Mesenchymal stem cell (in vitro differentiated cells and primary cell): ENCODE measurements around the gene SLC35A5.

Source experiments
- DNase-seq: peaks from one replicate; pipeline ENCODE4 v3.0.0-alpha.2; 2013
- H2AFZ ChIP-seq: one replicate; pipeline ENCODE4 v1.6.1; 2013; ENCODE audit warnings: low read depth, mild to moderate bottlenecking, control low read depth, inconsistent platforms, low read length, moderate library complexity
- H2AK5ac ChIP-seq: 2 replicates; pipeline ENCODE4 v1.6.1; 2013; ENCODE audit warnings: low read length, moderate library complexity, mild to moderate bottlenecking, inconsistent platforms; ENCODE audit not compliant: severe bottlenecking
- H2BK120ac ChIP-seq: one replicate; pipeline ENCODE4 v1.6.1; 2013; ENCODE audit warnings: low read depth, mild to moderate bottlenecking, inconsistent platforms, low read length, moderate library complexity
- H2BK12ac ChIP-seq, 2 experiments: one replicate each; pipeline ENCODE4 v1.6.1; 2013; ENCODE audit warnings: inconsistent platforms in 2 of 2, low read length in 2 of 2, mild to moderate bottlenecking in 2 of 2, moderate library complexity in 2 of 2, control low read depth in 1 of 2
- H2BK15ac ChIP-seq: one replicate; pipeline ENCODE4 v1.6.1; 2013; ENCODE audit warnings: mild to moderate bottlenecking, low read depth, inconsistent platforms; ENCODE audit not compliant: poor library complexity, severe bottlenecking
- H2BK5ac ChIP-seq: 2 replicates; pipeline ENCODE4 v1.6.1; 2013; ENCODE audit warnings: low read depth, mild to moderate bottlenecking, low read length, control low read depth, inconsistent platforms; ENCODE audit not compliant: poor library complexity, severe bottlenecking
- H3K14ac ChIP-seq, 2 experiments: one replicate each; pipeline ENCODE4 v1.6.1; 2013; ENCODE audit warnings: inconsistent platforms in 2 of 2, low read length in 2 of 2, control low read depth in 1 of 2, mild to moderate bottlenecking in 1 of 2, moderate library complexity in 1 of 2
- H3K18ac ChIP-seq, 2 experiments: one replicate each; pipeline ENCODE4 v1.6.1; 2013; ENCODE audit warnings: inconsistent platforms in 2 of 2, low read length in 2 of 2, control low read depth in 1 of 2, low read depth in 1 of 2, mild to moderate bottlenecking in 1 of 2
- H3K23ac ChIP-seq, 2 experiments: one replicate each; pipeline ENCODE4 v1.6.1; 2013; ENCODE audit warnings: inconsistent platforms in 2 of 2, low read length in 2 of 2, mild to moderate bottlenecking in 2 of 2, moderate library complexity in 2 of 2, control low read depth in 1 of 2
- H3K27ac ChIP-seq: 2 replicates; pipeline ENCODE4 v1.5.1; 2013; ENCODE audit warnings: mild to moderate bottlenecking, moderate library complexity, low read length, control low read depth, inconsistent platforms; ENCODE audit not compliant: poor library complexity, severe bottlenecking
- H3K27me3 ChIP-seq, 2 experiments: 2 replicates each; pipeline versions ENCODE4 v1.6.1 to v1.7.0; 2013; ENCODE audit warnings: low read length in 2 of 2, mild to moderate bottlenecking in 2 of 2, moderate library complexity in 2 of 2, control low read depth in 1 of 2, inconsistent platforms in 1 of 2; ENCODE audit not compliant: control insufficient read depth in 1 of 2, insufficient read depth in 1 of 2
- H3K36me3 ChIP-seq, 2 experiments: 2 replicates each; pipeline versions ENCODE4 v1.6.1 to v1.7.0; 2013; ENCODE audit warnings: low read length in 2 of 2, control low read depth in 1 of 2, inconsistent platforms in 1 of 2, low read depth in 1 of 2, mild to moderate bottlenecking in 1 of 2; ENCODE audit not compliant: insufficient read depth in 2 of 2, control insufficient read depth in 1 of 2
- H3K4ac ChIP-seq, 2 experiments: one replicate each; pipeline ENCODE4 v1.6.1; 2013; ENCODE audit warnings: inconsistent platforms in 2 of 2, low read length in 2 of 2, mild to moderate bottlenecking in 2 of 2, moderate library complexity in 2 of 2, control low read depth in 1 of 2, low read depth in 1 of 2
- H3K4me1 ChIP-seq: 2 replicates; pipeline ENCODE4 v1.6.1; 2013; ENCODE audit warnings: low read depth, low read length, control low read depth; ENCODE audit not compliant: control insufficient read depth, insufficient read depth
- H3K4me2 ChIP-seq: 2 replicates; pipeline ENCODE4 v1.6.1; 2013; ENCODE audit warnings: low read length, mild to moderate bottlenecking, inconsistent platforms; ENCODE audit not compliant: poor library complexity, severe bottlenecking
- H3K4me3 ChIP-seq, 2 experiments: 2 replicates each; pipeline versions ENCODE4 v1.5.1 to v1.7.0; 2013; ENCODE audit warnings: low read length in 2 of 2, mild to moderate bottlenecking in 2 of 2, control low read depth in 1 of 2, low read depth in 1 of 2; ENCODE audit not compliant: insufficient read depth in 1 of 2
- H3K79me1 ChIP-seq: replicated peaks from 2 replicates; pipeline ENCODE4 v1.6.1; 2013; ENCODE audit warnings: mild to moderate bottlenecking, control low read depth, low read length, inconsistent platforms; ENCODE audit not compliant: poor library complexity, severe bottlenecking
- H3K9ac ChIP-seq: 2 replicates; pipeline ENCODE4 v1.7.0; 2013; ENCODE audit warnings: mild to moderate bottlenecking, low read length, moderate library complexity
- H3K9me3 ChIP-seq: 2 replicates; pipeline ENCODE4 v1.7.0; 2013; ENCODE audit warnings: mild to moderate bottlenecking, low read length; ENCODE audit not compliant: control insufficient read depth
- H4K8ac ChIP-seq: one replicate; pipeline ENCODE4 v1.6.1; 2013; ENCODE audit warnings: inconsistent platforms, mild to moderate bottlenecking, low read length, moderate library complexity
- H4K91ac ChIP-seq: one replicate; pipeline ENCODE4 v1.6.1; 2013; ENCODE audit warnings: mild to moderate bottlenecking, low read length, inconsistent platforms
- WGBS: methylation state at CpG from one replicate; pipeline ENCODE4 v1.1.7; 2013; ENCODE audit warnings: mixed read lengths; 5-methylcytosine and 5-hydroxymethylcytosine counted together

SLC35A5 gene

DNA sequence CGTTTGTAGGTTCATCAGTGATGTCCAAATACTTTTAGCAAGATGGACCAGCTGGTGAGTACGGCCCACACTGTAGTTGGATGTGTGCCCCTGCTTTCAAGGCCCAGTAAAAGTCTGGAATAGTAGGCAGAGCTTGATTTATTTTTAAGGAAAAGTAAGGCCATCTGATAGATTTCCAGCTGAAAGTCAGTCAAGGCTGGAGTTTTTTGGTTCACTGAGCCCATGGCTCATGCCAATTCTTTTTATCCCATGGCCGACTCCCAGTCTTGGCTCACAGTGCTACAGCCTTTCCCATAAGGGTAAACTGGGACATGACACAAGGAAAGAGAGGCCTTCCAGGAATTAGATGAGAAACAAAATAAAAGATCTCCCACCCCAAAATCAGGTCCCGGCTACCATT lies 65.6 kb downstream of the SLC35A5 start:
- no peak overlapping the region for H2BK120ac ChIP-seq
- no peak overlapping the region for H3K23ac ChIP-seq
- no peaks in the 10 kb centered on the region for H3K4me1 ChIP-seq
- H3K79me1 ChIP-seq, result peaks cover 3% of the 10 kb centered on the region
- H2BK15ac ChIP-seq, result no peak overlapping the region
- H2BK5ac ChIP-seq, result no peak overlapping the region
- H3K27me3 ChIP-seq, result no peaks in the 10 kb centered on the region
- no peak for DNase-seq
- peak overlapping the region in 1 of 2 experiments; percentile 46 for H3K4me3 ChIP-seq
- peaks cover 0 to 74% of the 10 kb centered on the region in 2 experiments for H3K36me3 ChIP-seq
- H2BK12ac ChIP-seq, result peak overlapping the region in 1 of 2 experiments; percentile 82
- H3K18ac ChIP-seq, result peak overlapping the region in 1 of 2 experiments; percentile 19
- no peak overlapping the region for H3K27ac ChIP-seq
- H3K4ac ChIP-seq, result no peak overlapping the region
- peak overlapping the region; percentile 55 for H3K9ac ChIP-seq
- H2AFZ ChIP-seq, result no peak overlapping the region
- H2AK5ac ChIP-seq, result no peak overlapping the region
- WGBS, result 93% methylated on average over 4 of the region's 4 CpGs
- no peak overlapping the region for H3K4me2 ChIP-seq
- H3K14ac ChIP-seq, result no peak overlapping the region
- no peaks in the 10 kb centered on the region for H3K9me3 ChIP-seq
- H4K8ac ChIP-seq, result no peak overlapping the region
- H4K91ac ChIP-seq, result no peak overlapping the region

DNA sequence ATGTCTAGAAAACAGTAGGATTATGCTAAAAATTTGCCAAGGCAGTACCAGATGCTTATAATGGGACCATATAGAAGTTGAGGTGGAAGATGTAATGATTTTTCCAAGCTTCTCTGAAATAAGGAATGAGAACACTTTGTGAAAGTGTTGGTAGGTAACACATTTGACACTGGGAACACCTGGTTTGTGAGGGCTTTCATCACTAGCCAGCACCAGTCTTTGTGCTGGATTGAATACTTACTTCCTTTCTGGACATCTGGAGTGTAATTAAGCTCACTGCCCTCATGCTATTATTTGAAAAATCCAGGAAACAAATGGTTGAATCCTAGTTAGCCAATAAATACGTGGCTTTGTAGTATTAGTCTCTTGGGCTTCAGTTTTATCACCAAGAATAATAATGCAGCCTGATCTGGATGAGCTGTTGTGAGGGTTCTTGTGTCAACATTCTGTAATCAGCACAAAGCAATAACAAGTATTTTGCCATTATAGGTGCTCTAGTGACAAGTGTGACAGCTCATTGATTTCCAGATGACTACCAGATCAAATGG lies 66.1 kb downstream of the SLC35A5 start:
- Histone ChIP-seq H3K27ac (no peak overlapping the region), H4K8ac (no peak overlapping the region), H4K91ac (no peak overlapping the region), H3K4me3 (peak overlapping the region in 1 of 2 experiments; percentile 46), H3K9me3 (no peaks in the 10 kb centered on the region), H3K79me1 (peaks cover 3% of the 10 kb centered on the region), H3K4ac (no peak overlapping the region), H3K27me3 (no peaks in the 10 kb centered on the region), H3K23ac (no peak overlapping the region), H3K18ac (no peak overlapping the region), H3K36me3 (peaks cover 0 to 76% of the 10 kb centered on the region in 2 experiments), H2BK15ac (no peak overlapping the region), H2BK5ac (no peak overlapping the region), H3K4me2 (no peak overlapping the region), H3K14ac (no peak overlapping the region), H3K4me1 (no peaks in the 10 kb centered on the region), H2BK12ac (no peak overlapping the region), H3K9ac (peak overlapping the region; percentile 55), H2AFZ (no peak overlapping the region), H2AK5ac (no peak overlapping the region), H2BK120ac (no peak overlapping the region)
- 71% methylated on average over 1 of the region's 1 CpG for WGBS
- DNase-seq, result no peak

- Histone ChIP-seq H3K4ac (no peak overlapping the region), H2AFZ (no peak overlapping the region), H2AK5ac (no peak overlapping the region), H3K14ac (no peak overlapping the region), H2BK15ac (no peak overlapping the region), H2BK120ac (no peak overlapping the region), H4K91ac (no peak overlapping the region), H3K9me3 (no peaks in the 10 kb centered on the region), H3K4me1 (no peaks in the 10 kb centered on the region), H2BK5ac (no peak overlapping the region), H3K23ac (no peak overlapping the region), H3K18ac (no peak overlapping the region), H3K9ac (peak overlapping the region; percentile 99), H3K79me1 (peaks cover 6% of the 10 kb centered on the region), H3K4me2 (no peak overlapping the region), H3K27ac (peak overlapping the region; percentile 55), H3K36me3 (peaks cover 0 to 64% of the 10 kb centered on the region in 2 experiments), H3K4me3 (peak overlapping the region in 1 of 2 experiments; percentile 89), H3K27me3 (no peaks in the 10 kb centered on the region), H2BK12ac (no peak overlapping the region), H4K8ac (no peak overlapping the region)
- peak; percentile 94 for DNase-seq
- 11% methylated on average over 7 of the region's 7 CpGs for WGBS
Measured at GRCh38 chr3:112629425-112629824, 67.6 kb downstream of the SLC35A5 start.

DNA sequence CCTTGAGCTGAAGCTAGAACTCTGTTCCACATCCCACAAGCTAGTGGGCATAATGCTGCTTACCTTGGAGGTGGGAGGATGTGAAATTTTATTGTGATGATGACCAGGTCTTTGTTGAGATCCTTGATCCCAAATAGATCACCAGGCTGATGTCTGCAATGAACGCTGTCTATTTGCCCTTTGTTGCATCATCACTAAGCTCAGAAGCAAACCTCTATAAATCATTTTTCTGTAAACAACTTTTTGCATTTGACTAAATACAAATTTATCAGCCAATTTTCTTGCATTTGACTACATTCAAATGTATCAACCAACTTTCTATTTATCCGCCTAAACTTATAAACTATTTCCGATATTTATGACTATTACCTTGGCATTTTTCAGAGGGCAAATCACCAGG lies 69.4 kb downstream of the SLC35A5 start:
- peaks cover 0 to 53% of the 10 kb centered on the region in 2 experiments for H3K36me3 ChIP-seq
- no peak overlapping the region for H3K27ac ChIP-seq
- no peak overlapping the region for H2BK12ac ChIP-seq

More for the DNA sequence above, 69.4 kb downstream of the SLC35A5 start:
- peak overlapping the region; percentile 99 for H3K9ac ChIP-seq
- peak overlapping the region; percentile 3 for H4K91ac ChIP-seq
- H2AK5ac ChIP-seq, result no peak overlapping the region
- H3K4me3 ChIP-seq, result peak overlapping the region in 1 of 2 experiments; percentile 89
- H3K4ac ChIP-seq, result no peak overlapping the region
- H3K4me1 ChIP-seq, result peaks cover 1% of the 10 kb centered on the region
- H2AFZ ChIP-seq, result no peak overlapping the region
- no peaks in the 10 kb centered on the region for H3K9me3 ChIP-seq
- no peak overlapping the region for H3K4me2 ChIP-seq
- H3K23ac ChIP-seq, result no peak overlapping the region
- H2BK120ac ChIP-seq, result no peak overlapping the region
- H3K79me1 ChIP-seq, result peaks cover 6% of the 10 kb centered on the region
- DNase-seq, result no peak
- no peak overlapping the region for H2BK15ac ChIP-seq
- H2BK5ac ChIP-seq, result no peak overlapping the region
- no peak overlapping the region for H3K14ac ChIP-seq
- H3K18ac ChIP-seq, result peak overlapping the region in 1 of 2 experiments; percentile 11
- no peaks in the 10 kb centered on the region for H3K27me3 ChIP-seq
- H4K8ac ChIP-seq, result no peak overlapping the region
- WGBS, result 72% methylated on average over 3 of the region's 3 CpGs
